Lower leg skin (tissue), 4 donors: ENCODE measurements around the gene WDR27. TPM values are rescaled to one million over a fixed set of nuclear protein-coding genes. Genes with fewer than 3 reads are reported as not detected.

Experiments
- DNase-seq, 2 donors: peaks; one replicate each; pipeline ENCODE4 v3.0.0-alpha.2; 2019; ENCODE audit warnings: low spot score in 2 of 2
- H3K4me3 ChIP-seq: fragments of 200-600 bp; sonication (generic); 2 replicates; pipeline ENCODE4 v1.5.1; 2017; ENCODE audit warnings: mild to moderate bottlenecking, low read depth; ENCODE audit not compliant: poor library complexity, severe bottlenecking
- POLR2A ChIP-seq, 2 donors: fragments of 450-650 bp; IDR thresholded peaks; one replicate each; pipeline ENCODE4 v1.6.1; 2016 to 2017; ENCODE audit warnings: antibody characterized with exemption in 2 of 2, mild to moderate bottlenecking in 1 of 2, moderate library complexity in 1 of 2
- WGBS, 2 donors: methylation state at CpG; one replicate each; pipeline ENCODE4 v1.1.5; 2018; 5-methylcytosine and 5-hydroxymethylcytosine counted together
- intact Hi-C: fragments of 100-400 bp; cut with DNase I; formaldehyde crosslinking; loops from one replicate; pipeline ENCODE4 v1.15.0; 2023; ENCODE audit warnings: low total_unique reads
- total RNA-seq, 4 donors: library from RNA; depleted of rRNA; stranded (reverse); fragments of >200 nt; gene quantifications; one replicate each; pipeline ENCODE4 v1.1.0, GENCODE V29; 2016
- TF ChIP-seq, protein P1 (sequence below), 3 donors: fragments of 450-650 bp; IDR thresholded peaks; one replicate each; pipeline ENCODE4 v1.5.1; 2016; ENCODE audit warnings: antibody characterized with exemption in 3 of 3, mild to moderate bottlenecking in 3 of 3, moderate library complexity in 2 of 3

Gene WDR27
- total RNA-seq, 4 donors from 2014 or later, result 15.7 to 40.0 (median 19.5) TPM

DNA sequence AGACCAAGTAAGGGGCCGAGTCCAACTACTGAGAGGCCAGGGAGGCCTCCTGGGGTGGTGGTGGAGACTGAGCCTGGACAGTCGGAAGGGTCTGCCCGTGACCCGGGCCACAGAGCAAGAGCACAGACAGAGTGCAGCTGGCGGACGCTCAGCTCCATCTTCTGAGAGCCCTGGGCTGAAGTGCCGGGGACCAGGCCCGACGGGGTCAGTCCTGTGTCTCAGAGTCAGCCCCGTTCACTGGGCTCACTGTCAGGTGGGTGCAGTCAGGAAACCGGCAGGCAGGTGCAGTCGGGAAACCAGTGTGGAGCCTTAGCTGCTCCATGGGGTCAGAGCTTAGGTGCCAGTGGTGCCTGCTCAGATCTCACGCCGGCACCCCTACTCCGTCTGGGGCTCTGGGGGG, 76.5 kb downstream of the WDR27 start:
- H3K4me3 ChIP-seq, result no peak overlapping the region
- WGBS, 2 donors, result 96 to 100% methylated on average over 7 to 11 of the region's 15 CpGs
- TF ChIP-seq, protein P1, sequence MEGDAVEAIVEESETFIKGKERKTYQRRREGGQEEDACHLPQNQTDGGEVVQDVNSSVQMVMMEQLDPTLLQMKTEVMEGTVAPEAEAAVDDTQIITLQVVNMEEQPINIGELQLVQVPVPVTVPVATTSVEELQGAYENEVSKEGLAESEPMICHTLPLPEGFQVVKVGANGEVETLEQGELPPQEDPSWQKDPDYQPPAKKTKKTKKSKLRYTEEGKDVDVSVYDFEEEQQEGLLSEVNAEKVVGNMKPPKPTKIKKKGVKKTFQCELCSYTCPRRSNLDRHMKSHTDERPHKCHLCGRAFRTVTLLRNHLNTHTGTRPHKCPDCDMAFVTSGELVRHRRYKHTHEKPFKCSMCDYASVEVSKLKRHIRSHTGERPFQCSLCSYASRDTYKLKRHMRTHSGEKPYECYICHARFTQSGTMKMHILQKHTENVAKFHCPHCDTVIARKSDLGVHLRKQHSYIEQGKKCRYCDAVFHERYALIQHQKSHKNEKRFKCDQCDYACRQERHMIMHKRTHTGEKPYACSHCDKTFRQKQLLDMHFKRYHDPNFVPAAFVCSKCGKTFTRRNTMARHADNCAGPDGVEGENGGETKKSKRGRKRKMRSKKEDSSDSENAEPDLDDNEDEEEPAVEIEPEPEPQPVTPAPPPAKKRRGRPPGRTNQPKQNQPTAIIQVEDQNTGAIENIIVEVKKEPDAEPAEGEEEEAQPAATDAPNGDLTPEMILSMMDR (IDR thresholded peaks at IDR 0.05), result no peak
- TF ChIP-seq POLR2A (IDR thresholded peaks at IDR 0.05), result no peak
- intact Hi-C loops, result no loop called here
- no peak for DNase-seq

DNA sequence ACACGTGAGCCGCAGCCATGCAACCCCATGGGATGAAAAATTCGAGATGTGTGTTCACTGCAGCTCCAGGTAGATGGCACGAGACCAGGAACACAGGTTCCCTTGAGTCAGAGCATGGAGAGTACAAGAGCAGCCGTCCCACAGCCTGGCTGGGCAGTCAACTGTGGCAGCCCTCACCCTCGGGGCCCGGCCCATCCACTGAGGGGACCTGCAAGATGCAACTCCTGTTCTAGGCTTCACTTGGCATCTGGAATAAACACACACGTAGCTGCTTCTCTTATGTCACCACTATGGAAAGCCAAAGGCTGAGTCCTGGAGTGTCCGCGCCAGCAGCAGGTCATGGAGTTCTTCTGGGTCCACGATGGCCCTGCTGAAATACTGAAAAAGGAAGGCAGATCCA, 77.0 kb downstream of the WDR27 start:
- no peak for DNase-seq
- intact Hi-C loops, result no loop called here

DNA sequence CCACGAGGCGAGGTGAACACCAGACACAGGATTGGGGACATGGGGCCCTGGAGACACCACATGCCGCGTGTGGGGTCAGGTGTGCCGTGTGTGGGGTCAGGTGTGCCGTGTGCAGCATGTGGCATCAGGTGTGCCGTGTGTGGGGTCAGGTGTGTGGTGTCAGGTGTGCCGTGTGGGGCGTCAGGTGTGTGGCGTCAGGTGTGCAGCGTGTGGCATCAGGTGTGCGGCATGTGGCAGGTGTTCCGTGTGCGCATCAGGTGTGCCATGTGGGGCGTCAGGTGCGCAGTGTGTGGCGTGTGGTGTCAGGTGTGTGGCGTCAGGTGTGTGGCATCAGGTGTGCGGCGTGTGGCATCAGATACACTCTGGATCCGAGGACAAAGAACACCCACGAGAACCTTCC, 77.9 kb downstream of the WDR27 start:
- 94 to 95% methylated on average over 18 to 22 of the region's 22 CpGs for WGBS, 2 donors
- intact Hi-C loops, result no loop called here
- no peak overlapping the region for H3K4me3 ChIP-seq
- DNase-seq, result no peak
- TF ChIP-seq, protein P1 (IDR thresholded peaks at IDR 0.05), result no peak
- no peak for TF ChIP-seq POLR2A (IDR thresholded peaks at IDR 0.05)

More for the DNA sequence above, 77.0 kb downstream of the WDR27 start:
- WGBS, 2 donors, result 88 to 93% methylated on average over 11 of the region's 11 CpGs
- no peak for TF ChIP-seq POLR2A (IDR thresholded peaks at IDR 0.05)
- TF ChIP-seq, protein P1 (IDR thresholded peaks at IDR 0.05), result no peak
- no peak overlapping the region for H3K4me3 ChIP-seq

DNA sequence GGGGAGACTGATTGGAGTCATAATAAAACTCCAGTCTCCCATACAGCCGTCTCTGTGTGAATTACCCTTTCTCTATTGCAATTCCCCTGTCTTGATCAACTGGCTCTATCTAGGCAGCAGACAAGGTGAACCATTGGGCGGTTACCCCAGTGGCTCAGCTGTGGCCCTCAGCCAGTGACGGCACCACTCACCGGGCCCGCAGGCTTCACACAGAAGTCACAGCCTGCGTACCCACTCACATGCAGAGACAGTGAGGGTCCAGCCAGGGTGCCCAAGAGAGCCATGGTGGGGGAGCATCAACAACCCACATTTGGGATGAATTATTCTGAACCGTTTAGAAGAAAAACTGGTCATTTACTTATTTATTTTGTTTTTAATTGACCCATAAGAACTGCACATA, 78.5 kb downstream of the WDR27 start:
- 88 to 93% methylated on average over 7 of the region's 7 CpGs for WGBS, 2 donors
- DNase-seq, result no peak
- intact Hi-C loops, result no loop called here
- no peak overlapping the region for H3K4me3 ChIP-seq
- TF ChIP-seq, protein P1 (IDR thresholded peaks at IDR 0.05), result no peak
- no peak for TF ChIP-seq POLR2A (IDR thresholded peaks at IDR 0.05)

DNA sequence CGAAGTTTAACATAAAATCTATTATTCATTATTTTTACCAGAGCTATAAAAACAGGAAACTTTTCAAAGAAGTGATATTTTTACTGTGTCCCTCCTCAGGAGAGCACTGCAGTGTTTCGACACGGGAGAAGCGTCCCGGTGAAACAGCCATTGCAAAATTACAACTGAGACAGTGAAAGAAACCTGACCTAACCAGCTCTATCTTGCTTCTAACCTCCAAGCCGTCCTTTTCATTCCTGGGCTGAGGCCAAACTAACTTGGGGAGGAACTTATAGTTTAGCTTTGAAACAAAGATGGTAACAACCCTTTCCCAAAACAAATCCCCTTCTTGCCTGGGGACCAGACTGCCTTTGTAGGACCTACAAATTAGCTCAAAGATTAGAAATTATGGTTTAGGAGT, 79.2 kb downstream of the WDR27 start:
- intact Hi-C loops, result no loop called here
- WGBS, 2 donors, result 51 to 57% methylated on average over 6 of the region's 6 CpGs
- TF ChIP-seq, protein P1 (IDR thresholded peaks at IDR 0.05), result no peak
- no peak for TF ChIP-seq POLR2A (IDR thresholded peaks at IDR 0.05)
- no peak for DNase-seq
- H3K4me3 ChIP-seq, result no peak overlapping the region

DNA sequence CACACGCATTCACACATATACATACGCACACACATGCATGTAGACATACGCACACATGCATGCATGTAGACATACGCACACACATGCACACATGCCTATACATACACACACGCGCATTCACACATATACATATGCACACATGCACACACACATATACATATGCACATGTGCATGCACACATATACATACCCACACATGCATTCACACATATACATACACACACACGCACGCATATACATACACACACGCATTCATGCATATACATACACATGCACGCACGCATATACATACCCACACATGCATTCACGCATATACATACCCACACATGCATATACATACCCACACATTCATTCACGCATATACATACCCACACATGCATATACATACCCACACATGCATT, 80.5 kb downstream of the WDR27 start:
- intact Hi-C loops, result no loop called here
- DNase-seq, result no peak
- TF ChIP-seq, protein P1 (IDR thresholded peaks at IDR 0.05), result no peak
- TF ChIP-seq POLR2A (IDR thresholded peaks at IDR 0.05), result no peak
- WGBS, 2 donors, result 88 to 89% methylated on average over 13 of the region's 13 CpGs
- no peak overlapping the region for H3K4me3 ChIP-seq
